IPS-NIHi11 (cell line): ENCODE results near the gene ZACN.

Experiments
- DNase-seq: peaks from one replicate; pipeline ENCODE4 v3.0.0; 2012; ENCODE audit warnings: mixed read lengths, low spot score

ZACN gene

GRCh38 chr17:76103274-76104139 lies 24.5 kb downstream of the ZACN start, which contains the start of gene EXOC7:
EXOC7 (minus strand) TSS chr17:76103787; CDS start chr17:76103692, 95 bp downstream.
- peak; percentile 97 for DNase-seq

GRCh38 chr17:76104140-76104895 lies 25.3 kb downstream of the ZACN start:
- DNase-seq: no peak

GRCh38 chr17:76104896-76105231 lies 25.9 kb downstream of the ZACN start:
- DNase-seq: no peak

GRCh38 chr17:76106703-76107102 lies 27.7 kb downstream of the ZACN start:
- DNase-seq: no peak

GRCh38 chr17:76107509-76107908 lies 28.5 kb downstream of the ZACN start:
- DNase-seq: peak; percentile 3

- DNase-seq: no peak
Measured at GRCh38 chr17:76111956-76112355, 33.0 kb downstream of the ZACN start.

- DNase-seq: no peak
Measured at GRCh38 chr17:76115138-76115754, 36.3 kb downstream of the ZACN start.

GRCh38 chr17:76119409-76120371 lies 40.7 kb downstream of the ZACN start:
- DNase-seq: no peak

- no peak for DNase-seq
Measured at GRCh38 chr17:76120658-76121008, 41.7 kb downstream of the ZACN start.

GRCh38 chr17:76121932-76122430 lies 43.0 kb downstream of the ZACN start:
- DNase-seq: peak; percentile 71

- DNase-seq: no peak
Measured at GRCh38 chr17:76122431-76123190, 43.6 kb downstream of the ZACN start.

GRCh38 chr17:76123191-76123499 lies 44.2 kb downstream of the ZACN start:
- DNase-seq: no peak

- no peak for DNase-seq
Measured at GRCh38 chr17:76123749-76124581, 45.0 kb downstream of the ZACN start.

GRCh38 chr17:76124582-76125390 lies 45.8 kb downstream of the ZACN start:
- peak; percentile 68 for DNase-seq

GRCh38 chr17:76125391-76125675 lies 46.4 kb downstream of the ZACN start:
- DNase-seq: no peak

GRCh38 chr17:76125922-76126321 lies 46.9 kb downstream of the ZACN start:
- DNase-seq: no peak

- no peak for DNase-seq
Measured at GRCh38 chr17:76130473-76130872, 51.5 kb downstream of the ZACN start.

- no peak for DNase-seq
Measured at GRCh38 chr17:76131051-76131691, 52.2 kb downstream of the ZACN start.
